Naive thymus-derived CD8-positive, alpha-beta T cell (primary cell): ENCODE results near the gene STING1. TPM values are rescaled to one million over a fixed set of nuclear protein-coding genes. Genes with fewer than 3 reads are reported as not detected.
"Not testable (repeated sequence)": the region's sequence is repeated elsewhere in the genome, so short reads cannot be mapped to it uniquely, and the experiment has no call there.

Experiments used
- ATAC-seq, 2 donors: fragments of 150-1000 bp; cut with Tn5 transposase in 1 of 2; sonication (Bioruptor Pico), chemical (Tn5 transposase) in 1 of 2; 1 replicate in 1 of 2; 2 replicates in 1 of 2; pipeline ENCODE4 v1.10.0; 2021; ENCODE audit warnings: mild to moderate bottlenecking in 2 of 2, moderate library complexity in 2 of 2
- POLR2A ChIA-PET: fragments of 350-600 bp; sonication (Branson Sonifier 250); formaldehyde crosslinking; loops from one replicate; lab custom pipeline; 2021; ENCODE audit warnings: antibody characterized with exemption; lab: Charles Lee
- DNase-seq, 10 donors: peaks; one replicate each; pipeline versions ENCODE4 v3.0.0 to v3.0.0-alpha.2; 2020 to 2022
- H3K27ac Mint-ChIP-seq, 10 donors: one replicate each; pipeline ENCODE4 v1.8.0; 2020 to 2022; ENCODE audit warnings: mild to moderate bottlenecking in 10 of 10, mixed read lengths in 10 of 10, moderate library complexity in 4 of 10, inconsistent platforms in 1 of 10
- H3K27me3 Mint-ChIP-seq, 5 donors: one replicate each; pipeline ENCODE4 v1.8.0; 2021 to 2022; ENCODE audit warnings: mixed read lengths in 5 of 5
- H3K36me3 Mint-ChIP-seq, 3 donors: one replicate each; pipeline ENCODE4 v1.8.0; 2020 to 2022; ENCODE audit warnings: mixed read lengths in 3 of 3, mild to moderate bottlenecking in 2 of 3, inconsistent platforms in 1 of 3
- H3K4me1 Mint-ChIP-seq, 4 donors: one replicate each; pipeline ENCODE4 v1.8.0; 2021 to 2022; ENCODE audit warnings: mixed read lengths in 4 of 4
- H3K4me3 Mint-ChIP-seq, 10 donors: one replicate each; pipeline ENCODE4 v1.8.0; 2020 to 2022; ENCODE audit warnings: mild to moderate bottlenecking in 10 of 10, mixed read lengths in 10 of 10, moderate library complexity in 6 of 10, inconsistent platforms in 1 of 10
- H3K9me3 Mint-ChIP-seq, 9 donors: one replicate each; pipeline ENCODE4 v1.8.0; 2020 to 2022; ENCODE audit warnings: mixed read lengths in 9 of 9, mild to moderate bottlenecking in 3 of 9, inconsistent platforms in 1 of 9, moderate library complexity in 1 of 9
- polyA plus RNA-seq, 3 donors: library from polyadenylated mRNA; unstranded; fragments of 300-500 nt; fragmentation: Illumina TruSeq; gene quantifications; one replicate each; pipeline ENCODE4 v1.2.3, GENCODE V29; 2021
- total RNA-seq, 8 experiments: library from RNA in 2 of 8; stranded (reverse) in 2 of 8; gene quantifications; one replicate each; pipeline ENCODE4 v1.2.3 and lab custom pipeline; 2021 to 2026

STING1 gene
- total and polyA plus RNA-seq, 5 experiments from 2014 or later: 40.6 to 87.3 (median 65.3) TPM

DNA sequence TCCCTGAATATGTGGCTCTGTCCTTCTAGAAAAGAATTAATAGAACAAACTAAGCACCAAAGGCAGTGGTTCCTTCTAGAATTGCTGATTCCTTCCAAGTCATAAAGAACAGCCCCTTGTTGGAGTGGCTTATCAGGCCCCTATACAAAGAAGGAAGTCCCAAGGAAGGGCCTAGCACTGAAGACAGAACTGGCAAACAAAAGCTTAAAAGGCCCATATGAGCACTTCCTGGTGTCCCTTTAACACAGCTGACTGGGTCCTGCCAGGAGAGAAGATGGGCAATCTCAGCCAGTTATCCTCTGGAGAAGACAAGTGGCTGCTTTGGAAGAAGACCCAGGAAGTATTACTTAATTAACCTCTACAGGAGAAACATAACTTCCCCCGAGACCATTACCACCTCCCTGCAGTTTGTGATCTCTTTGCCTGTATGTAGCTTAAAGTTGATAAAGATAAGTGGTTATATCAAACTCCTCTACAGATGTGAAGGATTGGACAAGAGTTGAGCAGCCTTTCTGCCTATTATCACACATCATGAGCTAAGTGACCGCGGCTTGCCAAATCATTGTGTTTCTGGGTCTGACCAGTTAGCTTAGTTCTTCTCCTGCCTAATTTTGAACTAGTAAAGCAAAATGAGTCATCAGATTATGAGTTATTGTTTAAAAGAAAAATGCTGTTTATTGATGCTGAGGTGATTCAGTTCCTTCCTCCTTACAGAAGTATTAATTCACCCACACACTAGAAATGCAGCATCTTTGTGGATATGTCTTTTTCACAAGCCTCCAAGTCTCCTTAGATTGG, 13.3 kb upstream of the STING1 start:
- DNase-seq (no peak), ATAC-seq (no peak)
- H3K9me3 Mint-ChIP-seq: no peaks in the 10 kb centered on the region
- no peaks in the 10 kb centered on the region for H3K36me3 Mint-ChIP-seq
- peak overlapping the region in 1 of 10 donors; percentile 0 for H3K4me3 Mint-ChIP-seq
- H3K4me1 Mint-ChIP-seq: peaks cover 5 to 22% (median 18%) of the 10 kb centered on the region in 4 donors
- H3K27ac Mint-ChIP-seq: peak overlapping the region in 5 of 10 donors; percentile 1 to 45 (median 28)
- no peaks in the 10 kb centered on the region for H3K27me3 Mint-ChIP-seq
- POLR2A ChIA-PET: interaction anchor here (1.1 kb wide), 1 partner anchor 16 kb away, joined by 4 read pairs; no protein-coding TSS in a partner anchor

DNA sequence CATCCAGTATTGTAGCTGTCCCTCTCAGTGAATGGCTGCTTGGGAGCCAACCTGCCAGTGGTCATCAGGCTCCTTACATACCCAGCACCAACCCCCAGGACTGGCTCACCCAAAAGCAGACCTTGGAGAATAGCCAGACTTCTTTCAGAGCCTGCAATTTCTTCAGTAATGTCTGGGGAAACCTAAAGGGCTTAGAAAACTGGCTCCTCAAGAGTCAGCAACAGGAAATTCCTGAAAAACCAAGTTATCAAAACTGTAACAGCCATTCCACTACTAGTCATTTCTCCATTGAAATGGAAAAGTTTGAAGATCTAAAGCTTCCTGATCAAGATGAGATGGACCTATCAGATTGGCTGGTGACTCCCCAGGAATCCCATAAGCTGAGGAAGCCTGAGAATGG, 12.3 kb upstream of the STING1 start:
- POLR2A ChIA-PET: interaction anchor here (1.1 kb wide), 1 partner anchor 17 kb away, joined by 4 read pairs; no protein-coding TSS in a partner anchor

DNA sequence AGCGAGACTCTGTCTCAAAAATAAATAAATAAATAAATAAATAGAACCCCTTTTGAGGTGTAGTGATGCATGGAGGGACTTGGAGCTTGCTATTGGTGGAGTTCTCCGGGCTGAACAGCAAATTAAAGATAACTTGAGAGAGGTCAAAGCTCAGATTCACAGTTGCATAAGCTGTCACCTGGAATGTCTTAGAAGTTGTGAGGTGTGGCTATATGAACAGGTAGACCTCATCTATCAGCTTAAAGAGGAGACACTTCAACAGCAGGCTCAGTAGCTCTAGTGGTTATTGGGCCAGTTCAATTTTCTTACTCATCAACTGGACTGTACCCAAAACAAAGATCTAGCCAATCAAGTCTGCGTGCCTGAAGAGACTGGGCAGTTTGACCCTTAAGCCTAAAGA, 11.7 kb upstream of the STING1 start:
- H3K27me3 Mint-ChIP-seq: no peaks in the 10 kb centered on the region
- no peaks in the 10 kb centered on the region for H3K9me3 Mint-ChIP-seq
- no peak overlapping the region for H3K27ac Mint-ChIP-seq
- H3K4me1 Mint-ChIP-seq: peaks cover 5 to 22% (median 18%) of the 10 kb centered on the region in 4 donors
- ATAC-seq (no peak), DNase-seq (no peak)
- H3K36me3 Mint-ChIP-seq: no peaks in the 10 kb centered on the region
- POLR2A ChIA-PET: interaction anchor here (1.1 kb wide), 1 partner anchor 17 kb away, joined by 4 read pairs; no protein-coding TSS in a partner anchor
- no peak overlapping the region for H3K4me3 Mint-ChIP-seq

More for the DNA sequence above, 12.3 kb upstream of the STING1 start:
- no peaks in the 10 kb centered on the region for H3K9me3 Mint-ChIP-seq
- DNase-seq (no peak), ATAC-seq (no peak)
- H3K4me3 Mint-ChIP-seq: no peak overlapping the region
- peaks cover 5 to 22% (median 18%) of the 10 kb centered on the region in 4 donors for H3K4me1 Mint-ChIP-seq
- no peaks in the 10 kb centered on the region for H3K27me3 Mint-ChIP-seq
- H3K36me3 Mint-ChIP-seq: no peaks in the 10 kb centered on the region
- H3K27ac Mint-ChIP-seq: no peak overlapping the region

DNA sequence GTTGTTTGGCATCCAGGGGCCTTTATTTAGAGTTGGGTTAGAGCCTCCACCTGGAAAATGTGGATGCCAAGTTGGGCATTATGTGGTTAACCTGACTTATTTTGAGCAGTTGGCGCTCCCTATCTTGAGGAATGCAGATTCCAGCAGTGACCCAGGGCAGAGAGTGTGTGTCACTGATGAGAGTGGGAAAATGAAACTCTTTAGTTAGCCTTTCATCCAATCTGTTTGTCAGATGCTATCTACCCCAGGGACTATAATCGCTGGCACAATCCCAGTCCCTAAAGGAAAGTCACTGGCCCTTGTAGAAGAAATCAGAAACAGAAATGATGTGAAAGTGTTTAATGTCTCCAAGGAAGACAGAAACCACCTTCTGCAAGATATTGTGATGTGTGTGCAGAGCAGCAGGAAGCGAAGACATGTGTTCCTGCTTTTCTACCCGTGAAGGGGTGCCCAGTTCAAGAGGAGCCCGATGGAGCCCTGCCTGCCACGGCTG, 10.2 kb upstream of the STING1 start:
- no peaks in the 10 kb centered on the region for H3K27me3 Mint-ChIP-seq
- POLR2A ChIA-PET: interaction anchor here (0.8 to 0.9 kb wide), 2 partner anchors 10 to 54 kb away, joined by 3 read pairs; partner anchors contain the start of genes DNAJC18 and STING1
- ATAC-seq (peak; percentile 65 to 81), DNase-seq (peak in 1 of 10 donors; percentile 28)
- H3K36me3 Mint-ChIP-seq: no peaks in the 10 kb centered on the region
- peaks cover 7 to 30% (median 27%) of the 10 kb centered on the region in 4 donors for H3K4me1 Mint-ChIP-seq
- H3K4me3 Mint-ChIP-seq: peak overlapping the region; percentile 11 to 74 (median 52)
- peak overlapping the region in 8 of 10 donors; percentile 43 to 84 (median 72) for H3K27ac Mint-ChIP-seq
- H3K9me3 Mint-ChIP-seq: no peaks in the 10 kb centered on the region

DNA sequence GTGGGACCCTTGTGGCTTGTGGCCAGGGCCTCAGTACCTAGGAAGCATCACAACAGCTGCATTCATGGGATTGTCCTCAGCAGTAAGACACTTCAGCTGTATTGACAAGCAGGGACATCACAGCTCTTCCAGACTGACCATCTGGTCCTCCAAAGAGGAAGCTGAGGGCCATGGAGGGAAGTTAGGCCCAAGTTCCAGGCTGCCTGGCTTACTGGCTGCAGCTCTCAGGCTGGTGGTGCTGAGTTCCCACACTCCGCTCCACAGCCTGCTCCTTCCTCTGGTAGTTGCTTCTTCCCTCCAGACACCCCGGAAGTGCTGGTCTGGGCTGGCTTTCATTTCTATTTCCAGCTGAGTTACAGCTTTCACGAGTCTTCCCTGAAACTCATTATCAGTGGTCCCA, 5.7 kb upstream of the STING1 start:
- POLR2A ChIA-PET: interaction anchor here (0.6 kb wide), 1 partner anchor 9 kb away, joined by 3 read pairs; no protein-coding TSS in a partner anchor

DNA sequence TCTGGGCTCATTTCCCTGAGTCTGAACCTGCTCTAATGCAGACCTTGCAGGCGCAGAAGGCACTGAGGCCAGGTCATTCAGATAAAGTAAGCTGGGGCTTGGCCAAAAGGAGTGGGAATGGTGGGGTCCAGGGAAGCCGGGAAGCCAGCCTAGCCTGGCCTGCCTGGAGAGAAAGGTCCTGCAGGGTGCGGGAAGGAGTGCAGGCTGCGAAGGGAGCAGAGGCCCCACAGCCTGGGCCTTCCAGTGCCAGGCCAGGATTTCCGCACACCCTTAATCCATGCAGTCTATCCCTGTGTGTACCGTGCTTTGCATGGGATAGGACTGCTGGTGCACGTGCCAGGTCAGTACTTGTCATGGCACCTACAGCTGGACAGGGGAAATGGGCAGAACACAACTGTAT, 3.6 kb upstream of the STING1 start:
- no peak for DNase-seq
- Mint-ChIP-seq H3K27me3 (no peaks in the 10 kb centered on the region), H3K36me3 (no peaks in the 10 kb centered on the region), H3K27ac (peak overlapping the region in 4 of 10 donors; percentile 15 to 40 (median 32)), H3K9me3 (no peaks in the 10 kb centered on the region), H3K4me1 (peaks cover 7 to 29% (median 22%) of the 10 kb centered on the region in 4 donors), H3K4me3 (no peak overlapping the region)
- ATAC-seq: no peak
- POLR2A ChIA-PET: no interaction called here

More for the DNA sequence above, 5.7 kb upstream of the STING1 start:
- Mint-ChIP-seq H3K36me3 (no peaks in the 10 kb centered on the region), H3K27me3 (no peaks in the 10 kb centered on the region), H3K4me1 (peaks cover 5 to 24% (median 19%) of the 10 kb centered on the region in 4 donors), H3K27ac (peak overlapping the region in 5 of 10 donors; percentile 28 to 69 (median 44)), H3K4me3 (no peak overlapping the region), H3K9me3 (no peaks in the 10 kb centered on the region)
- no peak for DNase-seq
- ATAC-seq: no peak

DNA sequence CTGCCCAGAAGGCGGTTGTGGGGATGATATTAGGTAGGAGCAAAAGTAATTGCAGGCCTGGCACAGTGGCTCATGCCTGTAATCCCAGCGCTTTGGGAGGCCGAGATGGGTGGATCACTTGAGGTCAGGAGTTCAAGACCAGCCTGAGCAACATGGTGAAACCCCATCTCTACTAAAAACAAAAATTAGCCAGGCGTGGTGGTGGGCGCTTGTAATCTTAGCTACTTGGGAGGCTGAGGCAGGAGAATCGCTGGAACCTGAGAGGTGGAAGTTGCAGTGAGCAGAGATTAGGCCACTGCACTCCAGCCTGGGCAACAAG, 291 bp upstream of the STING1 start:
- H3K27ac Mint-ChIP-seq: peak overlapping the region; percentile 79 to 97 (median 95)
- DNase-seq, H3K27me3 Mint-ChIP-seq, H3K9me3 Mint-ChIP-seq, ATAC-seq: not testable (repeated sequence)
- H3K4me3 Mint-ChIP-seq: peak overlapping the region; percentile 85 to 93 (median 89)
- POLR2A ChIA-PET: interaction anchor here (0.7 to 4.2 kb wide), 15 partner anchors 10 to 228 kb away, joined by 3 to 50 read pairs (median 5); partner anchors contain the start of genes DNAJC18, PAIP2, SMIM33 and SPATA24
- H3K36me3 Mint-ChIP-seq: peaks cover 0 to 26% (median 8%) of the 10 kb centered on the region in 3 donors
- H3K4me1 Mint-ChIP-seq: peaks cover 18 to 47% (median 39%) of the 10 kb centered on the region in 4 donors

DNA sequence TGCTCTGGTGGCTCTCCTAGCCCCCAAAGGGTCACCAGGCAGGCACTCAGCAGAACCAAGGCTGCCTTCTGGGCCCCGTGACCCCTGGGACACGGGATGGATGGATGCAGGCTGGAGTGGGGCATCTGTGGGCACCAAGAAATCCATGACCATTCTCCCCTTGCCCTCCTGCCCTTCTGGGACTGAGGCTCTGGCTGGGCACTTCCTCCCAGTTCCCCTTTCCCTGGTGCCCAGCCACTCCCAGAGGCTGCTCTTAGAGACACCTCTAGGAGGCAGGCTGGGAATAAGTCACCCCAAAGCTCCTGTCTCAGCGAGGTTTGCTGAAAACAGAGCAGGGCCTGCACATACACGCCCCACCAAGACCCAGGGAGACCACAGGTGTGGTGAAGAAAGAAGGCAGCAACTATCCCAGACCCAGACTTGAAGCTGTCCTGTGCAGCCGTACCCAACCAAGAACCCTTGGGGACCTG, 943 bp downstream of the STING1 start:
- Mint-ChIP-seq H3K4me1 (peaks cover 19 to 49% (median 44%) of the 10 kb centered on the region in 4 donors), H3K4me3 (peak overlapping the region; percentile 85 to 93 (median 89)), H3K27me3 (no peaks in the 10 kb centered on the region), H3K36me3 (peaks cover 0 to 38% (median 8%) of the 10 kb centered on the region in 3 donors), H3K27ac (peak overlapping the region; percentile 79 to 97 (median 95)), H3K9me3 (no peaks in the 10 kb centered on the region)
- no peak for DNase-seq
- ATAC-seq: peak in 1 of 2 donors; percentile 13
- POLR2A ChIA-PET: interaction anchor here (0.6 to 4.2 kb wide), 16 partner anchors 9 to 188 kb away, joined by 3 to 50 read pairs (median 6); partner anchors contain the start of genes DNAJC18, MATR3, SMIM33 and SPATA24

DNA sequence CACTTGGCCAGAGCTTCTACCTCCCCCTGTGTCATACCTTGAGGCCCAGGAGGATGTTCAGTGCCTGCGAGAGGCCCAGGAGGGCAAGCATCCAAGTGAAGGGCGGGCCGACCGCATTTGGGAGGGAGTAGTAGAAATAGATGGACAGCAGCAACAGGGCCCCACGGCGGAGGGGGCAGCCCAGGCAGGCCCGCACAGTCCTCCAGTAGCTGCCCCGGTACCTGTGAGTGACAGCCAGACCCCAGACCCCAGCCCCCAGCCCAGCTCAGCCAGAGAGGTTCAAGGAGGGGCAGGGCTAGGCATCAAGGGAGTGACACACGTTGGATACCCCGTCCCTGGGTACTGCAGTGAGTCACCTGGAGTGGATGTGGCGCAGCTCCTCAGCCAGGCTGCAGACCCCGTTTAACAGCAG, 1.4 kb downstream of the STING1 start:
- no peaks in the 10 kb centered on the region for H3K9me3 Mint-ChIP-seq
- H3K27ac Mint-ChIP-seq: peak overlapping the region; percentile 79 to 97 (median 95)
- peaks cover 0 to 42% (median 9%) of the 10 kb centered on the region in 3 donors for H3K36me3 Mint-ChIP-seq
- H3K4me3 Mint-ChIP-seq: peak overlapping the region; percentile 85 to 93 (median 89)
- no peak for DNase-seq
- no peak for ATAC-seq
- POLR2A ChIA-PET: interaction anchor here (0.6 to 4.2 kb wide), 10 partner anchors 9 to 187 kb away, joined by 3 to 50 read pairs (median 12); partner anchors contain the start of genes DNAJC18, MATR3, SMIM33 and UBE2D2
- H3K4me1 Mint-ChIP-seq: peaks cover 19 to 53% (median 48%) of the 10 kb centered on the region in 4 donors
- no peaks in the 10 kb centered on the region for H3K27me3 Mint-ChIP-seq

DNA sequence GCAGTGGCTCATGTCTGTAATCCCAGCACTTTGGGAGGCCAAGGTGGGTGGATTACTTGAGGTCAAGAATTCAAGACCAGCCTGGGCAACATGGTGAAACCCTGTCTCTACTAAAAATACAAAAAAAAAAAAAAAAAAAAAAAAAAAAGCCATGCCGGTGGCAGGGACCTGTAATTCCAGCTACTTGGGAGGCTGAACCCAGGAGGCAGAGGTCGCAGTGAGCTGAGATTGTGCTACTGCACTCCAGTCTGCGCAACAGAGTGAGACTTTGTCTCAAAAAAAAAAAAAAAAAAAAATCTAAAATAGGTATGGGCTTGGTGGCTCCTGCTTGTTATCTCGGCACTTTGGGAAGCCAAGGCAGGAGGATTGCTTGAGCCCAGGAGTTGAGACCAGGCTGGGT, 2.8 kb downstream of the STING1 start:
- Mint-ChIP-seq H3K4me1 (peaks cover 26 to 64% (median 62%) of the 10 kb centered on the region in 4 donors), H3K36me3 (peaks cover 0 to 54% (median 12%) of the 10 kb centered on the region in 3 donors)
- H3K9me3 Mint-ChIP-seq, H3K4me3 Mint-ChIP-seq, DNase-seq, H3K27ac Mint-ChIP-seq, ATAC-seq, H3K27me3 Mint-ChIP-seq: not testable (repeated sequence)
- POLR2A ChIA-PET: interaction anchor here (0.7 to 1.2 kb wide), 2 partner anchors 8 to 21 kb away, joined by 3 read pairs; no protein-coding TSS in a partner anchor

DNA sequence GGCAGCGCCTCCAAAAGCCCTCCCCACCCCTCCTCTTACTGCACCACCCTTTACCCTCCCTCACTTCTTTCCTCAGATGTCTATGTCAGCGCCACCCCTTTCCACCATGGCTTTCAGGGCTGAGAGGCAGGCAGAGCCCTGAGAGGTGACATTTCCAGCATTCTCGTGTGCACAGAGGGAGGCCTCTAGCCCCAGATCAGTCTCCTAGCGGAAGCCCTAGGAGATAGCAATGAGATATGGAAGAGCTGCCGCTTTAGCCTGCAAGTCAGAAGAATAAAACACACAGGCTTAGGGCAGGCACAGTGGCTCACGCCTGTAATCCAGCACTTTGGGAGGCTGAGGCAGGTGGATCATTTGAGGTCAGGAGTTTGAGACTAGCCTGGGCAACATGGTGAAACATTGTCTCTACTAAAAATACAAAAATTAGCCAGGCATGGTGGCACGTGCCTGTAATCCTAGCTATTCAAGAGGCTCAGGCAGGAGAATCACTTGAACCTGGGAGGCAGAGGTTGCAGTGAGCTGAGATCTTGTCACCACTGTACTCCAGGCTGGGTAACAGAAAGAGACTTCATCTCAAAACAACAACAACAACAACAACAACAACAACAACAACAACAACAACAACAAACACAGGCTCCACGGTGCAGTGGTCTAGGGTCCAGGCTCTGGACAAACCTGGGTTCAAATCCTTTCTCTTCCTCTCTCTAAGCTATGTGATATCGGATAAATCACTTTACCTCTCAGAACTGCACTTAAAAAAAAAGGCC, 3.7 kb downstream of the STING1 start:
- Mint-ChIP-seq H3K27ac (peak overlapping the region in 9 of 10 donors; percentile 36 to 89 (median 81)), H3K4me3 (peak overlapping the region in 8 of 10 donors; percentile 14 to 59 (median 28)), H3K4me1 (peaks cover 26 to 72% (median 70%) of the 10 kb centered on the region in 4 donors), H3K36me3 (peaks cover 0 to 54% (median 12%) of the 10 kb centered on the region in 3 donors)
- H3K9me3 Mint-ChIP-seq, H3K27me3 Mint-ChIP-seq, ATAC-seq: not testable (repeated sequence)
- peak in 1 of 10 donors; percentile 7 for DNase-seq
- POLR2A ChIA-PET: interaction anchor here (0.7 to 1.2 kb wide), 2 partner anchors 9 to 20 kb away, joined by 3 read pairs; no protein-coding TSS in a partner anchor
